Body of pancreas (tissue), 4 donors: ENCODE data around the gene ZDHHC5.

ENCODE experiments used
- CTCF ChIP-seq, 7 experiments: fragments of 450-650 bp in 4 of 7; fragments of 200-600 bp in 3 of 7; sonication (generic) in 3 of 7; IDR thresholded peaks; one replicate each; pipeline ENCODE4 v1.5.1; 2016 to 2019; ENCODE audit warnings: antibody characterized with exemption in 7 of 7
- POLR2A ChIP-seq, 3 donors: fragments of 450-650 bp; IDR thresholded peaks; one replicate each; pipeline ENCODE4 v1.6.1; 2016; ENCODE audit warnings: antibody characterized with exemption in 3 of 3, mild to moderate bottlenecking in 2 of 3

- TF ChIP-seq CTCF (IDR thresholded peaks at IDR 0.05) (no peak), POLR2A (IDR thresholded peaks at IDR 0.05) (no peak)
Measured at GRCh38 chr11:57699813-57700212, 31.9 kb downstream of the ZDHHC5 start.
